Peyer's patch (tissue), 4 donors: ENCODE results near the gene ABHD12. TPM values are rescaled to one million over a fixed set of nuclear protein-coding genes. Genes with fewer than 3 reads are reported as not detected.

Experiments
- DNase-seq, 3 donors: peaks; one replicate each; pipeline ENCODE4 v3.0.0-alpha.2; 2017 to 2019
- H3K27ac ChIP-seq, 4 donors: fragments of 200-600 bp; sonication (generic); one replicate each; pipeline ENCODE4 v1.5.1; 2016 to 2019
- H3K27me3 ChIP-seq, 2 donors: fragments of 200-600 bp; sonication (generic); one replicate each; pipeline ENCODE4 v1.5.1; 2019
- H3K36me3 ChIP-seq, 3 donors: fragments of 200-600 bp; sonication (generic); one replicate each; pipeline ENCODE4 v1.5.1; 2016 to 2019
- H3K4me1 ChIP-seq, 4 donors: fragments of 200-600 bp; sonication (generic); one replicate each; pipeline ENCODE4 v1.5.1; 2016 to 2019
- H3K4me3 ChIP-seq, 4 donors: fragments of 200-600 bp; sonication (generic); 1 replicate in 3 of 4; 2 replicates in 1 of 4; pipeline ENCODE4 v1.5.1; 2016 to 2019; ENCODE audit warnings: mild to moderate bottlenecking in 1 of 4
- H3K9me3 ChIP-seq, 4 donors: fragments of 200-600 bp; sonication (generic); one replicate each; pipeline ENCODE4 v1.5.1; 2016 to 2019; ENCODE audit warnings: mild to moderate bottlenecking in 1 of 4
- POLR2A ChIP-seq, 2 donors: fragments of 450-650 bp; IDR thresholded peaks; one replicate each; pipeline ENCODE4 v1.5.1; 2017; ENCODE audit warnings: antibody characterized with exemption in 2 of 2, mild to moderate bottlenecking in 2 of 2, moderate library complexity in 2 of 2
- total RNA-seq, 4 donors: library from RNA; depleted of rRNA; stranded (reverse); fragments of >200 nt; gene quantifications; one replicate each; pipeline ENCODE4 v1.1.0, GENCODE V29; 2016
- TF ChIP-seq, protein P1 (sequence below), 6 experiments: fragments of 450-650 bp in 4 of 6; fragments of 200-600 bp in 2 of 6; sonication (generic) in 1 of 6; IDR thresholded peaks; one replicate each; pipeline ENCODE4 v1.5.1; 2017 to 2019; ENCODE audit warnings: antibody characterized with exemption in 6 of 6, mild to moderate bottlenecking in 3 of 6, moderate library complexity in 1 of 6

ABHD12 gene
- total RNA-seq, 4 donors from 2014 or later: 46.2 to 95.4 (median 73.5) TPM

GRCh38 chr20:25253606-25254275, 136.9 kb downstream of the ABHD12 start:
- Histone ChIP-seq H3K27ac (peak overlapping the region in 1 of 4 donors; percentile 62), H3K4me1 (peaks cover 0 to 78% (median 3%) of the 10 kb centered on the region in 4 donors), H3K9me3 (no peaks in the 10 kb centered on the region), H3K4me3 (no peak overlapping the region), H3K36me3 (peaks cover 0 to 5% (median 0%) of the 10 kb centered on the region in 3 donors), H3K27me3 (no peaks in the 10 kb centered on the region)
- no peak for DNase-seq
- TF ChIP-seq, protein P1, sequence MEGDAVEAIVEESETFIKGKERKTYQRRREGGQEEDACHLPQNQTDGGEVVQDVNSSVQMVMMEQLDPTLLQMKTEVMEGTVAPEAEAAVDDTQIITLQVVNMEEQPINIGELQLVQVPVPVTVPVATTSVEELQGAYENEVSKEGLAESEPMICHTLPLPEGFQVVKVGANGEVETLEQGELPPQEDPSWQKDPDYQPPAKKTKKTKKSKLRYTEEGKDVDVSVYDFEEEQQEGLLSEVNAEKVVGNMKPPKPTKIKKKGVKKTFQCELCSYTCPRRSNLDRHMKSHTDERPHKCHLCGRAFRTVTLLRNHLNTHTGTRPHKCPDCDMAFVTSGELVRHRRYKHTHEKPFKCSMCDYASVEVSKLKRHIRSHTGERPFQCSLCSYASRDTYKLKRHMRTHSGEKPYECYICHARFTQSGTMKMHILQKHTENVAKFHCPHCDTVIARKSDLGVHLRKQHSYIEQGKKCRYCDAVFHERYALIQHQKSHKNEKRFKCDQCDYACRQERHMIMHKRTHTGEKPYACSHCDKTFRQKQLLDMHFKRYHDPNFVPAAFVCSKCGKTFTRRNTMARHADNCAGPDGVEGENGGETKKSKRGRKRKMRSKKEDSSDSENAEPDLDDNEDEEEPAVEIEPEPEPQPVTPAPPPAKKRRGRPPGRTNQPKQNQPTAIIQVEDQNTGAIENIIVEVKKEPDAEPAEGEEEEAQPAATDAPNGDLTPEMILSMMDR (IDR thresholded peaks at IDR 0.05): no peak
- no peak for TF ChIP-seq POLR2A (IDR thresholded peaks at IDR 0.05)

DNA sequence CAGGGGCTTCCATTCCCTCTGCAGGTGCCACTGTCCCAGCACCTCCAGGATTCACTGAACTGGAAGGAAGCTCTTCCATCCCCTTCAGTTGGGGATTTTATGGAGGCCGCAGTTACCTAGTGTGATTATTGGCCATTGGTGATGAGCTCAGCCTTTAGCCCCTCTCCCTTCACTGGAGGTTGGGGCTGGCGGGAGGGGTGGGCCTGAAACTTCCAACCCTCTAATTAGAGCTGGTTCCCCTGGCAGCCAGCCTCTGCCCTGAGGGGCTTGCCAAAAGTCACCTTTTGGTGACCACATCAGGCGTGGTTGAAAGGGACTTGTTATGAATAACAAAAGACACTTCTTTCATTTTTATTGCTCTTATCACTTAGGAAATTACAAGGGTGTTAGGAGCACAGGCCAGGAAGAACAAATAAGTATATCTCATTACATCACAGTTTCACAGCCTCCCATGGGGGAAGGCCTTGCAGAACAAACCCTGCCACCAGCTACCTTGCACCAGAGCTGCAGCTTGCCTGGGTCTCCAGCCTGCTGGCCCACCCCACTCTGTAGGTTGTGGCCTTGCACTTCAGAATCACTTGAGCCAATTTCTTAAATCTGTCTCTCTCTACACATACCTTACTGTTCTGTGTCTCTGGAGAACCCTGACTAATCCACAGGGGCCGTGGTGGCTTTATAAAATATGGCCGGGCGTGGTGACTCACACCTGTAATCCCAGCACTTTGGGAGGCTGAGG, 137.8 kb downstream of the ABHD12 start:
- no peak overlapping the region for H3K4me3 ChIP-seq
- H3K27me3 ChIP-seq: no peaks in the 10 kb centered on the region
- no peaks in the 10 kb centered on the region for H3K9me3 ChIP-seq
- DNase-seq: peak in 1 of 3 donors; percentile 55
- peak overlapping the region in 2 of 4 donors; percentile 62 to 81 for H3K27ac ChIP-seq
- H3K36me3 ChIP-seq: peaks cover 0 to 5% (median 0%) of the 10 kb centered on the region in 3 donors
- H3K4me1 ChIP-seq: peaks cover 0 to 72% (median 4%) of the 10 kb centered on the region in 4 donors
- TF ChIP-seq, protein P1 (IDR thresholded peaks at IDR 0.05): no peak
- TF ChIP-seq POLR2A (IDR thresholded peaks at IDR 0.05): no peak

DNA sequence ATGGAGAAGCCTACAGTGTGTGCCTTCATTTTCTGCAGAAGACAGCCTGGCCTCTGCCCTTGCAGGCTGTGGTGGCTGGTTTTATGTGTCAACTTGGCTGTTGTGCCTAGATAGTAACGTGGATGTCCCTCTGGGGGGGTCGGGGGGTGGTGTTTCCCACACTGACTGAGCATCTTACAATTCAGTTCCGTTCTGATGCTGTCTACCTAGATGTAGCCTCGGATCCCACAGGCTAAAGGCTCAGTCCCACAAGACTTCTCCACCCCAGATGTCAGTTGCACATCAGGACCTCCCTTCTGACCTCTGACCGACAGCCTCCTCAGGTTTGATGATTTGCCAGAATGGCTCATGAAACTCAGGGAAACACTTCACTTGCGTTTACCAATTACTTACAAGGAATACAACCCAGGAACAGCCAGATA, 138.4 kb downstream of the ABHD12 start:
- Histone ChIP-seq H3K9me3 (no peaks in the 10 kb centered on the region), H3K27me3 (no peaks in the 10 kb centered on the region), H3K4me1 (peaks cover 0 to 67% (median 4%) of the 10 kb centered on the region in 4 donors), H3K27ac (peak overlapping the region in 2 of 4 donors; percentile 62 to 81), H3K4me3 (no peak overlapping the region), H3K36me3 (peaks cover 0 to 5% (median 0%) of the 10 kb centered on the region in 3 donors)
- TF ChIP-seq POLR2A (IDR thresholded peaks at IDR 0.05): no peak
- DNase-seq: peak in 1 of 3 donors; percentile 61

DNA sequence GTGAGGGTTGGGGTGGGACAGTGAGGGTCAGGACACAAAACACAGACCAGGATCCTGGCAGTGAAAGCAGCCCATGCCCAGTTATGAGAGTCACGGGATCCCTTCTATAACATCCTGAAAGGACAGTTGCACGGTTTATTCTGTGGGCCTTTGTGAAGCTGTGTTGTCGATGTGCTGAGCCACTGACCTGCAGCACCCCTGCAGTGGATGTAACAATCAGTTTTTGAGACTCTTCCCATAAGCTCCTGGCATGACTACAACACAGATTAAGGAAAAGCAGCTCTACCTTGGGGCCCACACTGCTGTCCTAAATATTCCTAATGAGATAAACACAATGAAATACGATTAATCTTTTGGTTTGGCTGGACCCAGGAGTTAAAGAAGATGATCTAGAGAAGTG, 139.1 kb downstream of the ABHD12 start:
- Histone ChIP-seq H3K27me3 (no peaks in the 10 kb centered on the region), H3K27ac (peak overlapping the region in 1 of 4 donors; percentile 81), H3K4me3 (no peak overlapping the region), H3K36me3 (peaks cover 0 to 5% (median 0%) of the 10 kb centered on the region in 3 donors), H3K4me1 (peaks cover 0 to 66% (median 6%) of the 10 kb centered on the region in 4 donors), H3K9me3 (no peaks in the 10 kb centered on the region)
- DNase-seq: peak in 1 of 3 donors; percentile 38
- TF ChIP-seq, protein P1 (IDR thresholded peaks at IDR 0.05): no peak
- no peak for TF ChIP-seq POLR2A (IDR thresholded peaks at IDR 0.05)

DNA sequence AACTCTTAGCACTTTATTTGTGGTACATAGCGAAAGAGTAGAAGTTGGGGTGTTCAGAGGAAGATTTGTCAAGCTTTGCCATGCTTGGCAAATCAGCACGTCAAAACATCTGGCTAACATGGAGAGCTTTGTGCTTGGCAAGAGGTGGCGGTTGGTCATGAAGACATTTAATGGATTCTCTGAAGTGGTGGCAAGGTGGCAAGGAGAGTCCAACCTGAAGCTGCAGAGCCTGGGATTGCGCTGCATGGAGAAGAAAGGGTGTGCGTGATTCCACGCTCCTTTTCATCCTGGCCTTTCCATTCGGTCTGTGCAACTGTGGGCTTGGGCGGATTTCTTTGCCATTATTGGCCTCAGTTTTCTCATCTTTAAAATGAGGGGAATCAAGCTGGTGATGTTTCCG, 139.6 kb downstream of the ABHD12 start:
- Histone ChIP-seq H3K4me1 (peaks cover 0 to 62% (median 6%) of the 10 kb centered on the region in 4 donors), H3K27me3 (no peaks in the 10 kb centered on the region), H3K36me3 (peaks cover 0 to 5% (median 0%) of the 10 kb centered on the region in 3 donors), H3K9me3 (no peaks in the 10 kb centered on the region), H3K4me3 (no peak overlapping the region), H3K27ac (no peak overlapping the region)
- TF ChIP-seq POLR2A (IDR thresholded peaks at IDR 0.05): no peak
- TF ChIP-seq, protein P1 (IDR thresholded peaks at IDR 0.05): no peak
- DNase-seq: peak in 1 of 3 donors; percentile 34

DNA sequence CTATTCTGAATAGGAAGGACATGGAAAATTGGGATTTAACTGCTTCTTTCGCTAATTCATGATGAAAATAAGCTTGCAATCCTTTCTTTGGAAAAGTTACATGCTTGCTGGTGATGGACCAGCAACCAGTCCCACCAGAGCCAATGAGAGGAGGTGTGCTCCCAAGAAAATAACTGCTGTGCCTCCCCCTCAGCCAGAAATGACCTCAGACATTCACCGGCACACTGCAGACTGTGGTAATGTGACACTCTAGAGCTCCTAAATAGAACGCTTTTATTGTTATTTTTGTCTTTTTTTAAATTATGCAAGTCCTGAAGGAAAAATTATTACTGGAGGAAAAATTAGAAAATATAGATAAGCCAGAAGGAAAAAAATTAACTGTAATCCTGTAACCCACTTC, 140.1 kb downstream of the ABHD12 start:
- Histone ChIP-seq H3K36me3 (peaks cover 0 to 4% (median 0%) of the 10 kb centered on the region in 3 donors), H3K27me3 (no peaks in the 10 kb centered on the region), H3K4me1 (peaks cover 0 to 60% (median 6%) of the 10 kb centered on the region in 4 donors), H3K27ac (peak overlapping the region in 2 of 4 donors; percentile 27 to 41), H3K9me3 (no peaks in the 10 kb centered on the region), H3K4me3 (peak overlapping the region in 2 of 4 donors; percentile 13 to 88)
- TF ChIP-seq, protein P1 (IDR thresholded peaks at IDR 0.05): no peak
- no peak for TF ChIP-seq POLR2A (IDR thresholded peaks at IDR 0.05)
- DNase-seq: no peak
